B cell (primary cell): Measurements from ENCODE around the gene PSRC1. TPM values are rescaled to one million over a fixed set of nuclear protein-coding genes. Genes with fewer than 3 reads are reported as not detected.

Experiments used
- ATAC-seq: fragments of 200-7000 bp; cut with Tn5 transposase; one replicate; pipeline ENCODE4 v1.10.0; 2021; ENCODE audit warnings: low read depth, mild to moderate bottlenecking, moderate number of reproducible peaks, moderate library complexity
- CTCF ChIA-PET: fragments of 350-600 bp; sonication (Branson Sonifier 250); formaldehyde crosslinking; loops from one replicate; lab custom pipeline; 2021; ENCODE audit warnings: antibody characterized with exemption, inconsistent platforms; lab: Charles Lee
- POLR2A ChIA-PET: fragments of 350-600 bp; sonication (Branson Sonifier 250); formaldehyde crosslinking; loops from one replicate; lab custom pipeline; 2021; ENCODE audit warnings: antibody characterized with exemption; lab: Charles Lee
- DNase-seq: peaks from one replicate; pipeline ENCODE4 v3.0.0; 2013
- H2AFZ ChIP-seq: 2 replicates; pipeline ENCODE4 v1.6.1; 2012; ENCODE audit warnings: mild to moderate bottlenecking, low read depth, low read length; ENCODE audit not compliant: insufficient read depth, poor library complexity, severe bottlenecking
- H3K27ac ChIP-seq, 2 donors: 1 replicate in 1 of 2; 2 replicates in 1 of 2; pipeline ENCODE4 v1.5.1; 2012 to 2013; ENCODE audit warnings: low read length in 2 of 2, mild to moderate bottlenecking in 2 of 2, moderate library complexity in 1 of 2
- H3K27me3 ChIP-seq, 4 experiments: fragments of 200-600 bp in 1 of 4; sonication (generic) in 1 of 4; replicated peaks in 1 of 4; 1 replicate in 2 of 4; 2 replicates in 2 of 4; pipeline versions ENCODE4 v1.6.1 to v1.7.0; 2013 to 2016; ENCODE audit warnings: low read length in 3 of 4, mild to moderate bottlenecking in 2 of 4, mixed read lengths in 1 of 4, moderate library complexity in 1 of 4; ENCODE audit not compliant: insufficient read depth in 4 of 4, control insufficient read depth in 3 of 4; ENCODE audit errors: control extremely low read depth in 1 of 4
- H3K36me3 ChIP-seq, 2 experiments: replicated peaks in 1 of 2; 1 replicate in 1 of 2; 2 replicates in 1 of 2; pipeline versions ENCODE4 v1.6.1 to v1.7.1; 2013; ENCODE audit warnings: low read length in 1 of 2; ENCODE audit not compliant: insufficient read depth in 2 of 2, control insufficient read depth in 1 of 2; ENCODE audit errors: control extremely low read depth in 1 of 2, extremely low read depth in 1 of 2
- H3K4me1 ChIP-seq, 2 donors: fragments of 200-600 bp in 1 of 2; sonication (generic) in 1 of 2; 1 replicate in 1 of 2; 2 replicates in 1 of 2; pipeline versions ENCODE4 v1.5.1 to v1.6.1; 2013 to 2017; ENCODE audit warnings: low read length in 2 of 2; ENCODE audit not compliant: control insufficient read depth in 2 of 2, insufficient read depth in 2 of 2
- H3K4me2 ChIP-seq: replicated peaks from 2 replicates; pipeline ENCODE3; 2012; ENCODE audit warnings: mild to moderate bottlenecking, low read depth, low read length; ENCODE audit not compliant: poor library complexity, severe bottlenecking
- H3K4me3 ChIP-seq, 5 experiments: fragments of 200-600 bp in 1 of 5; sonication (generic) in 1 of 5; 1 replicate in 3 of 5; 2 replicates in 2 of 5; pipeline versions ENCODE4 v1.5.1 to v1.7.0; 2011 to 2016; ENCODE audit warnings: low read length in 4 of 5, mild to moderate bottlenecking in 4 of 5, low read depth in 2 of 5, control low read depth in 1 of 5, moderate library complexity in 1 of 5; ENCODE audit not compliant: insufficient read depth in 1 of 5; ENCODE audit errors: control extremely low read depth in 1 of 5, extremely low read depth in 1 of 5
- H3K79me2 ChIP-seq: fragments of 200-600 bp; sonication (generic); one replicate; pipeline ENCODE4 v1.6.0; 2016; ENCODE audit warnings: low read length; ENCODE audit not compliant: control insufficient read depth, insufficient read depth
- H3K9ac ChIP-seq: fragments of 200-600 bp; sonication (generic); 2 replicates; pipeline ENCODE4 v1.6.1; 2017; ENCODE audit warnings: mild to moderate bottlenecking, low read length, moderate library complexity
- H3K9me3 ChIP-seq, 3 donors: one replicate each; pipeline versions ENCODE4 v1.6.1 to v1.7.1; 2013; ENCODE audit warnings: low read length in 2 of 3; ENCODE audit not compliant: control insufficient read depth in 2 of 3, insufficient read depth in 1 of 3; ENCODE audit errors: control extremely low read depth in 1 of 3
- H4K20me1 ChIP-seq: 2 replicates; pipeline ENCODE4 v1.6.0; 2012; ENCODE audit warnings: mild to moderate bottlenecking, low read length; ENCODE audit not compliant: insufficient read depth, control insufficient read depth, poor library complexity, severe bottlenecking
- H3K27ac Mint-ChIP-seq: one replicate; pipeline ENCODE4 v1.8.0; 2021; ENCODE audit warnings: mixed read lengths
- H3K27me3 Mint-ChIP-seq: one replicate; pipeline ENCODE4 v1.8.0; 2021; ENCODE audit warnings: mixed read lengths
- H3K4me1 Mint-ChIP-seq: one replicate; pipeline ENCODE4 v1.8.0; 2021; ENCODE audit warnings: mixed read lengths
- H3K4me3 Mint-ChIP-seq: one replicate; pipeline ENCODE4 v1.8.0; 2021; ENCODE audit warnings: mixed read lengths
- H3K9me3 Mint-ChIP-seq: one replicate; pipeline ENCODE4 v1.8.0; 2022; ENCODE audit warnings: mixed read lengths; ENCODE audit not compliant: insufficient read depth
- CTCF ChIP-seq: fragments of 200-600 bp; IDR thresholded peaks from one replicate; pipeline ENCODE4 v1.8.0; 2022; ENCODE audit warnings: antibody characterized with exemption, mild to moderate bottlenecking
- EZH2 ChIP-seq: IDR thresholded peaks from 2 replicates; pipeline ENCODE4 v1.6.1; 2012; ENCODE audit warnings: borderline replicate concordance, low read depth, mild to moderate bottlenecking, moderate library complexity, low read length; ENCODE audit not compliant: insufficient read depth, poor library complexity, severe bottlenecking
- WGBS: methylation state at CpG from one replicate; pipeline ENCODE4 v1.1.5; 2013; ENCODE audit warnings: missing lambda C conversion rate; ENCODE audit not compliant: insufficient coverage; 5-methylcytosine and 5-hydroxymethylcytosine counted together
- intact Hi-C: fragments of 100-400 bp; cut with micrococcal nuclease; formaldehyde crosslinking; loops from one replicate; pipeline ENCODE4 v1.10.0; 2022
- polyA plus RNA-seq: library from polyadenylated mRNA; depleted of rRNA; stranded (reverse); fragments of >200 nt; gene quantifications from 2 replicates; pipeline ENCODE4 v1.2.3, GENCODE V29; 2012
- total RNA-seq, 2 donors: library from RNA; stranded (reverse); fragments of 120-200 nt in 1 of 2; gene quantifications; 1 replicate in 1 of 2; 2 replicates in 1 of 2; pipeline versions ENCODE4 v1.2.3 to v1.2.4, GENCODE V29; 2013 to 2022

PSRC1 gene
- total and polyA plus RNA-seq, 2 donors (not counting 1 experiment from before 2014, with no cell fraction given), result 0.25 TPM; not detected in 1

GRCh38 chr1:109272021-109272799 is 10.7 kb downstream of the PSRC1 start:
- intact Hi-C loops, result no loop called here
- Mint-ChIP-seq H3K4me3 (no peak overlapping the region), H3K9me3 (no peaks in the 10 kb centered on the region), H3K27ac (no peak overlapping the region), H3K27me3 (no peaks in the 10 kb centered on the region), H3K4me1 (no peaks in the 10 kb centered on the region)
- Histone ChIP-seq H4K20me1 (no peaks in the 10 kb centered on the region), H3K79me2 (no peaks in the 10 kb centered on the region), H3K27ac (no peak overlapping the region), H3K36me3 (no peaks in the 10 kb centered on the region), H3K4me2 (no peak overlapping the region), H3K4me1 (peaks cover 0 to 1% of the 10 kb centered on the region in 2 donors), H3K27me3 (peaks cover 0 to 4% (median 0%) of the 10 kb centered on the region in 4 experiments), H3K9me3 (no peaks in the 10 kb centered on the region), H3K4me3 (no peak overlapping the region), H3K9ac (no peak overlapping the region), H2AFZ (no peak overlapping the region)
- ChIA-PET POLR2A (no interaction called here), CTCF (no interaction called here)
- no peak for DNase-seq
- TF ChIP-seq CTCF, result no peak
- TF ChIP-seq EZH2, result no peak
- WGBS, result 95% methylated on average over 12 of the region's 13 CpGs
- no peak for ATAC-seq

- Mint-ChIP-seq H3K4me3 (no peak overlapping the region), H3K4me1 (no peaks in the 10 kb centered on the region), H3K9me3 (no peaks in the 10 kb centered on the region), H3K27ac (no peak overlapping the region), H3K27me3 (no peaks in the 10 kb centered on the region)
- WGBS, result 88% methylated on average over 1 of the region's 6 CpGs
- ChIA-PET POLR2A (no interaction called here), CTCF (no interaction called here)
- Histone ChIP-seq H4K20me1 (no peaks in the 10 kb centered on the region), H2AFZ (no peak overlapping the region), H3K9ac (no peak overlapping the region), H3K4me3 (no peak overlapping the region), H3K36me3 (no peaks in the 10 kb centered on the region), H3K27ac (no peak overlapping the region), H3K4me1 (no peaks in the 10 kb centered on the region), H3K27me3 (peaks cover 0 to 4% (median 0%) of the 10 kb centered on the region in 4 experiments), H3K4me2 (no peak overlapping the region), H3K9me3 (no peaks in the 10 kb centered on the region), H3K79me2 (no peaks in the 10 kb centered on the region)
- DNase-seq (no peak), ATAC-seq (no peak)
- intact Hi-C loops, result no loop called here
- TF ChIP-seq CTCF, result no peak
- TF ChIP-seq EZH2, result no peak
Observed at GRCh38 chr1:109271458-109271857, 11.5 kb downstream of the PSRC1 start.
